HCT116 (cell line): ENCODE measurements around the gene NAA20.

Experiments used
- ATF3 ChIP-seq: IDR thresholded peaks from 2 replicates; pipeline ENCODE4 v1.6.1; 2012
- CTCF ChIP-seq, 3 experiments: fragments of 200-600 bp in 1 of 3; sonication (generic) in 1 of 3; IDR thresholded peaks in 2 of 3; conservative IDR thresholded peaks in 1 of 3; 2 replicates each; pipeline ENCODE4 v1.5.1; 2012 to 2017; ENCODE audit warnings: low read depth in 2 of 3, low read length in 2 of 3, antibody characterized with exemption in 1 of 3, borderline replicate concordance in 1 of 3, control low read depth in 1 of 3, mild to moderate bottlenecking in 1 of 3, mixed read lengths in 1 of 3, mixed run types in 1 of 3, moderate library complexity in 1 of 3; ENCODE audit not compliant: insufficient read depth in 1 of 3
- EZH2 ChIP-seq: fragments of 200-600 bp; sonication (generic); IDR thresholded peaks from 2 replicates; pipeline ENCODE4 v1.6.1; 2017; ENCODE audit warnings: antibody characterized with exemption, mixed run types
- EZH2phosphoT487 ChIP-seq: fragments of 200-600 bp; IDR thresholded peaks from 2 replicates; pipeline ENCODE4 v1.6.1; 2018; ENCODE audit warnings: antibody characterized with exemption, borderline replicate concordance
- FOSL1 ChIP-seq: IDR thresholded peaks from 2 replicates; pipeline ENCODE4 v1.6.1; 2012; ENCODE audit warnings: low read depth
- JUND ChIP-seq: IDR thresholded peaks from 2 replicates; pipeline ENCODE4 v1.6.1; 2012
- POLR2A ChIP-seq: IDR thresholded peaks from 2 replicates; pipeline ENCODE4 v1.7.0; 2011; ENCODE audit warnings: borderline replicate concordance; ENCODE audit not compliant: insufficient read depth, insufficient read length; ENCODE audit errors: extremely low read depth
- POLR2AphosphoS5 ChIP-seq: IDR thresholded peaks from 2 replicates; pipeline ENCODE4 v1.6.1; 2011; ENCODE audit warnings: mild to moderate bottlenecking, low read depth, low read length, moderate library complexity
- RAD21 ChIP-seq: IDR thresholded peaks from 2 replicates; pipeline ENCODE4 v1.6.1; 2012; ENCODE audit warnings: low read depth, mild to moderate bottlenecking
- REST ChIP-seq: IDR thresholded peaks from 2 replicates; pipeline ENCODE4 v1.6.1; 2012; ENCODE audit warnings: low read depth
- YY1 ChIP-seq: IDR thresholded peaks from 2 replicates; pipeline ENCODE4 v1.6.1; 2011; ENCODE audit warnings: low read length, low read depth, moderate library complexity, mild to moderate bottlenecking; ENCODE audit not compliant: insufficient replicate concordance; ENCODE audit errors: extremely low read depth
- ZFX ChIP-seq: fragments of 450-650 bp; IDR thresholded peaks from 2 replicates; pipeline ENCODE4 v1.6.1; 2017
- ZNF274 ChIP-seq: fragments of 200-500 bp; sonication (Bioruptor generic); IDR thresholded peaks from 2 replicates; pipeline ENCODE4 v1.6.1; 2014; ENCODE audit warnings: mild to moderate bottlenecking, low read depth, low read length, inconsistent platforms

- TF ChIP-seq POLR2AphosphoS5 (no peak), CTCF (IDR thresholded peaks at IDR 0.05 in 2 of 3, conservative IDR thresholded peaks at IDR 0.05 in 1 of 3; ENCODE audit: borderline replicate concordance in 1 of 3, insufficient read depth in 1 of 3, low read depth in 2 of 3, low read length in 2 of 3) (no peak), REST (peak; percentile 21), RAD21 (no peak), EZH2 (no peak), POLR2A (no peak), ZNF274 (no peak), YY1 (no peak), ZFX (no peak), JUND (no peak), EZH2phosphoT487 (no peak), ATF3 (no peak), FOSL1 (no peak)
Measured at GRCh38 chr20:20063941-20064702, 47.0 kb downstream of the NAA20 start.
